NCI-H146 treated with DMSO at 0.1 percent for 48 hours (cell line): ENCODE measurements around the gene ALDH1L1.

Source experiments
- DNase-seq: peaks from one replicate; lab custom pipeline; 2025; ENCODE audit not compliant: unreplicated experiment; lab: John Stamatoyannopoulos, UW

The ALDH1L1 gene

DNA sequence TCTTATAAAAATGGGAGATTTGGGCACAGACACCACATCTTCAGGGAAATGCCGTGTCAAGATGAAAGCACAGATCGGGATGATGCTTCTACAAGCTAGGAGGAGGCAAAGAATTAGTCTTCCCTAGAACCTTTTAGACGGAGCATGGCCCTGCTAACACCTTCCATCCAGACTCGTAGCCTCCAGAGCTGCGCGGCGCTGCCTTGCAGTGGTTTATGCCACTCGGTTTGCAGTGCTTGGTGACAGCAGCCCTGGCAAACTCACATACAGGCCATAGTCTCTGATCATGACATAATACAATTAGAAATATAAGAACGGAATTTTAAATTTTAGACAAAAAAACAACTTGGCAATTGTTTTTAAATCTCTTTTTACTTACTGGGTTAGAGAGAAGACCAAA lies 59.3 kb downstream of the ALDH1L1 start:
- DNase-seq = no peak

DNA sequence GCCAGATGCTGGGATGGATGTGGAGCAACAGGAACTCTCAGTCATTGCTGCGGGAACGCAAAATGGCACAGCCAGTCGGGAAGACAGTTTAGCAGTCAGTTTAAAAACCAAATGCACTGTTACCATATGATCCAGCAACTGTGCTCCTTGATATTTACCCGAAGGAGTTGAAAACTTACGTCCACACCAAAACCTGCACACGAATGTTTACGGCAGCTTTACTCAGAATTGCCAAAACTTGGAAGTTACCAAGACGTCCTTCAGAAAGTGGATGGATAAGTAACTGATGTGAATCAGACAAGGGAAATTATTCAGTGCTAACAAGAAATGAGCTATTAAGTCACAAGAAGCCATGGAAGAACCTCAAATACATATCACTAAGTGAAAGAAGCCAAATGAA lies 60.4 kb downstream of the ALDH1L1 start:
- DNase-seq = no peak

DNA sequence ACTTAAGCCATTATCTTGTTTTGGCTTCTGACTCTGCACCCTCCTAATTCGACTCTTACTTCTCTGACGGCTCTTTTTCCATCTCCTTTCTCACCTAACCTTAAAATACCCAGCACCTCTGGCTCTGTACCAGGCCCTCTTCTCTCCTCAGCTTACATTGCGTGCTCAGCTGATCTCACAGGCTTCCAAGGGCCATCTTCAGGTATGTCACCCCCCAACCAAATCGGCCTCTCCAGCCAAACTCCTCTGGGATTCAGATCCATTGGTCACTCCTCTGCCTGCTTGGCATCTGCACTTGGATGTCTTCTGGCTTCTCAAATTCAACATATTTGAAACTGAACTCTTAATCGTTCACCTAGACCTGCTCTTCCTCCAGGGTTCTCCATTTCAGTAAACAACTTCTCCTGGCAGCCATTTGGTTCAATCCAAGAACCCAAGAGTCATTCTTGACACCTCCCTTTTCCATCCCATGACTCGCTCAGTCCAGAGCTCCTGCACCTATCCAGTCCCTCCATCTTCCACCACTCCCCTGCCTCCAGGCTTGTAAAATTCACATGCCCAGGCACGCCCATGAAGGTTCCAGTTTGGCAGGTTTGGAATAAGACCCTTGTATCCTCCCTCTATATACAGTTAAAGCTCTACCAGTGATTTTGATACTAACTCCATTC lies 61.2 kb downstream of the ALDH1L1 start:
- no peak for DNase-seq

DNA sequence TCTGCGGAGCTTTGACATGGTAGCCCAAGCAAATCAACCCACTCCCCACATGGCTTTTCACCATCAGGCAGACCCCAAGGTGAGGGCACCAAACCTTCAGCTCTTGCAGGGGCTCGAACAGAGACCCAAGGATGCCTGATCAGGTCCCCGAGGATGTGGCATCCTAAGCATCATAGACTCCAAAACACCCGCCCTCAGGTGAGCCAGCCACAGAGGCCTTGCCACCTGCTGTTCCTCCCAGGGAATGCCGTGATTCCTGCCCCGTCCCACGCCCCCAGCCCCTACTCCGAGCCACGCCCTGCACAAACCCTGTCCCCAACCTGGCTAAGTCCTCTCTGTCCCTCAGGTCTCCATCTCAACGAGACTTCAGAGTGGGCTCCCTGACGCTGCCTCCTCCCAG lies 61.8 kb downstream of the ALDH1L1 start:
- no peak for DNase-seq

DNA sequence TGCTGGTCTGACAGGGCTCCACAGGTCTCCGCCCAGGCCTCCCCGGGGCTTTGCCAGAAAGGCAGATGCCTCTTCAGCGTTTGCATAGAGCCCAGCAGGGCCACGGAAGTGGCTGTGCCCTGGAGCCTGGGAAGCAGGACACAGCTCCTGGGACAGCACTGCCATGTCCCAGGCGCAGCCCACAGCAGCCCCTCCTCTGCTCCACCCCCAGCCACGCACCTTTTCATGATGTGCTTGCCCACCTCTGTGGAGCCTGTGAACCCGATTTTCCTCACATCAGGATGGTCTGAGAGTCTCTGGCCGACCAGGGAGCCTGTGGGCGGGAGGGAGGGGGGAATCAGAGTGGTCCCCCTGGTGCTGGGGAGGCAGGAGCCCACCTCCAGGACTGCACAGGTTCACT lies 62.6 kb downstream of the ALDH1L1 start:
- DNase-seq = no peak

DNA sequence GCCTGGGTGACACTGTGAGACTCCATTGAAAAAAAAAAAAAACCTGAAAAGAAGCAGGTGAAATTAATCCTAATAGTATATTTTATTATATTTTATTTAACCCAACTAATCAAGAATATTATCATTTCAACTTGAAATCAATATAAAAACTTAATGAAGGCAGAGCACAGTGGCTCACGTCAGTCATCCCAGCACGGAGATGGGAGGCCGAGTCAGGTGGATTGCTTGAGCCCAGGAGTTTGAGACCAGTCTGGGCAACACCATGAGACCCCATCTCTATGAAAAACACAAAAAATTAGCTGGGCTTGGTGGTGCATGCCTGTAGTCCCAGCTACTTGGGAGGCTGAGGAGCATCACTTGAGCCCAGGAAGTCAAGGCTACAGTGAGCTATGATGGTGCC lies 63.2 kb downstream of the ALDH1L1 start:
- no peak for DNase-seq

DNA sequence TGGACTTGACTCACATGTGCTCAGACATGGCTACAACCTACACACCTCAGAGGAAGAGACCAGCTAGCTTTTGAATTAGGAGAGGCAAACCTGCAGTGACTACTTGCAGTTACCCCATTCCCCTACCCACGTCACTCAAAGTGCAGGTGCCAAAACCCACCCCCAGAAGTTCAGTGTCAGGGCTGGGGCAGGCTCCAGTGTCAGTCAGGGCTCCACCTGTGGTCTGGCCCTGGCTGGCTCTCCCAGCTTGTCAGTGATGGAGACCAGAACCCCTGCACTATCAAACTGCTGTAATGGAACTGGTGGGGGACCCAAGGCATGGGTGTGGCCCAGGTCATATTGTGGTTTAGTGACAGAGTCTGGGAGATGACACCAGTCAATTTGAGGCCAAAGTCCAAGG lies 63.9 kb downstream of the ALDH1L1 start:
- DNase-seq = no peak

DNA sequence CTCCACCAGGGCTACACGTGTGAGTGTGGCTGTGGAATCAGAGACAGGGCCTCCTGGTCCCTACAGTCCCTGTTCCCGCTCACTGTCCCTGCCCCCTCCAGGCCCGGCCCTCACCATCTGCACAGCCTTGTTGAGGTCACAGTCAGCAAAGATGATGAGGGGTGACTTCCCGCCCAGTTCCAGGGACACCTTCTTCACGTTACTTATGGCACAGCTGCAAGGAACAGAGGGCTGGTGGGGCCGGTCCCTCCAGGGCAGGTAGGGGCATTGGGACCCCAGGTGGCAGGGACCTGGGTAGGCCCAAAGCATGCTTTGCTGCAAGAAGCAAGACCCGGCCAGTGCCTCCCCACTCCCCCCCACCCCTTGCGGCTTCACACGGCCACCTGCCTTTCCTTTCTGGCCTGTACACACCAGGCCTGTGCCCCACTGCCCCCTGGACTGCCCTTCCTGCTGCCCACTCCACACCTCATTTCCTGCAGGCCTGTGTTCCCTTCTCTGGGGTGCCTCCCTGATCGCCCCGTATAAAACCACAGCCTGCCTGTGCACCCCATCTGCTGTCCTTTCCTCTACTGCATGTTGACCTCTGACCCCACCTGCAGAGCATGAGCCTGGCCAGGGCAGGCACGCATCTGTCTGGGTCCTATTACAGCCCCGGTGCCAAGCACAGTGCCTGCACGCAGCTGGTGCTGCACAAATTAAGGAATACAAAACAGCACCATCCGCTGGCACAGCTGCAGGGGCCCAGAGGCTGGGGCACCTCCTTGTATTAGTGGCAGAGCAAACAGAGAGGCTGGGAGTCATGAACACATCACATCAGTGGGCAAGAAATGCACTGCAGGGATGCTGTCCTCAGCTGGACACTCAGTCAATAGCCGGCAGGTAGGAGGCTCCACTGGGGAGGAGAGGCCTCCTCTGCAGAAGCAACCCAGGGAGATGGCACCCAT lies 65.7 kb downstream of the ALDH1L1 start:
- DNase-seq = no peak

DNA sequence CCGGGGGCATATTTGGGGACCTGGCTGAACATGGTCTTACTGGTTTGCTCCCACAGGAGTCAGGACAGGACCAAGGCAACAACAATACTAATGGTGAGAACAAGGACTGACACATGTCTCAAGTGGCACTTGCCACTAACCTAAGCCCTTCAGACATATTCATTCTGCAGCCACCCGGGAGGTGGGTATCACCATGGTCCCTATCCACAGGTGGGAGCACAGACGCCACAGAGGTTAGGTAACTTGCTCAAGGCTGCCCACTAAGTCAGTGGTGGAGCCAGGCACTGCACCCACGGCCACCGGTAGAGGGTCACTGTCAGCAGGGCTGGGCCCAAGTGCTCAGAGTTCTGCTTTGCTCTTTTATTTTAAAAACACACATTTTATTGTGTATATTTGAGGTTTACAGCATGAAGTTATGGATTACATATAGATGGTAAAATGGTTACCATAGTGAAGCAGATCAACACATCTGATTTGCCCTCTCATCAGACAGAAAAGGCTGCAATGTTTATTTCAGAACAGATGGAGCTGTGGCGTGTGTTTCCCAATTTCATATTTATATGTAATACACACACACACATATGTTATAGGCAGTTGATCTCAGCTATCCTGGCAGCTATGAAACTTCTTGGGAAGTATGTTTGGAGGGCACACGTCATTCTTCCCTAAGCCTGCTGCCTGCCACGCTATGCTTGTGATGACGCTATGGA lies 66.5 kb downstream of the ALDH1L1 start:
- DNase-seq = no peak

DNA sequence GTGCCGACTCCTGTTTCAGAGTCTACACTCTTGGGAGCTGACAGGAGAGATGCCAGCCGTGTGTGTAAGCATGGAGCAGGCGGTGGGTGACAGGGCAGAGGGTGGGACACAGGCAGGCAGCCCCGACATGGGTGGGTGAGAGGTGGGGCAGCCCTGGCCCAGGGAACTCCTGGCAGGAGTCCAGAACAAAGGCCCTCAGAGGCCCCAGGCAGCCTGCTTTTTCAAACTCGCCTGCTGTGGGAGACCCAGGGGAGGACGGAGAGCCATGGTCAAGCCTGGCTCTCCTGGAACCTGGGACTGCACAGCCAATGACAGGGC lies 67.2 kb downstream of the ALDH1L1 start:
- DNase-seq = no peak

DNA sequence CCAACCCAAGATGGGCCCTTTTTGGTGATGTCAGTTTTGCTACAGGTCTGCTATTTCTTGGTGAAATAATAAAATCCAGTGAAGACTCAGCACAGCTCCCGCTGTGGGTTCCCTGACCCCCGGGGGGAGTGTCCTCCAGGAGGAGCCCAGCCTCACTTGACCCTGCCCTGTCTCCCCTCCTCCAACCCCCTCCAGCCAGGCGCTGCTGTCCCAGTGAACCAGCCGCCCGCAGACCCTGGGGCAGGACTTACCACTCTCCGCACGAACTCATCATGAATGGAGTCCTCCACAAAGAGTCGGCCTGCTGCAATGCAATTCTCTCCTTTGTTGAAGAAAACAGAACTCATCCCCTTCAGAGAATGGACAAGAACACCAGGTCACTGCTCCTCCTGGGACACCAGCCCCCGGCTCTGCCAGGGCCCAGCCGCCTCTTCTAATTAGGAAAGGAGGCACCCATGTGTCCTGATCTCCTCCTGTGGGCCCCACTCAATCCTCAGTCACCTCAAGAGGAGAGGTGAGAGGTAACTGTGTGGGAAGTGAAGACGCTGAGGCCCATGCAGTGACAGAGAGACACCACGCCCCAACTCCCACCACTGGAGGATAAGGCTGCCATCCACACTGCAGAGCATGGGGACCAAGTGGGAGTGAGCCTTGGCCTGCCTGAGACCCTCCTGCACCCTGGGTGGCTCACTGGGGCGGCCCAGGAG lies 67.7 kb downstream of the ALDH1L1 start:
- DNase-seq = no peak

DNA sequence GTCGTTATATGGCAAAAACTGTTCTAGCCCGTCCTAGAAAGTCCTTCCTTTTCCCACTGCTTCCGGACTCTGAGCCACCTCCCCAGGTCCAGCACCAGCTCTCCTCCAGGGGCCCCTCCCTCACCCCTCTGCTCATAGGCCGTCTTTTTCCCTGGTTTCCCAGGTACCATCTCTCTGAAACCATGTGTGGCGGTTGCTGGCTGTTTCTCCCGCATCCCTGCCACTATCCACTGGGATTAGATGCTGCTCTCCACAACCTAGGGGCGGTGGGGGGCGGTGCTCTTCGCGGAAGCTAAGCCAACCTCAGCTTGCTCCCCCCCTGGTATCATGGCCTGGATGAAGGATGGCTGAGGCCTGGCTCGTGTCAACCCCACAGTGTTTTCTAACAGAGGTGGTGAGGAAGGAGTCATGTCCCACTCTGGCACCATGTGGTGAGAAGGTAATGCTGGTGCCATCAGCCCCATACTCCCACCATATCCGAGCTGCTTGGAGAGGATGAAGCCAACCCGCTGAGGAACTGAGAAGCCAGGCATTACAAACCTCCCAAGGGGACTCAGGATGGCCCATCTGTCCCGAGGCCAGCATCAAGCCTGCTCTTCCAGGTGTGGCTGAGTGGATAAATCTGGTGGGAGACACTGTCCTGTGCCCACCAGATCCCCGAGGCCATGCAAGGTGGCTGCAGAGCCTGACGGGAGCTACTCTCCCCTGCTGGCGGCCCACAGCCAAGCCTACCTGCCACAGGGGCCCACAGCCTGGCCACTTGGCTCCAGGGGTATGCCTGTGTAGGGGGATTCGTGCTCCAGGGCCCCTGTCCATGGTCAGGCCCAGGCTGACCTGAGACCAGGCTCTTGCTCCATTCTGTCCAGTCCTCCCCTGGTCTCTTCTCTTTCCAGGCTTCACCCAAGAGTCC lies 68.6 kb downstream of the ALDH1L1 start:
- DNase-seq = no peak

DNA sequence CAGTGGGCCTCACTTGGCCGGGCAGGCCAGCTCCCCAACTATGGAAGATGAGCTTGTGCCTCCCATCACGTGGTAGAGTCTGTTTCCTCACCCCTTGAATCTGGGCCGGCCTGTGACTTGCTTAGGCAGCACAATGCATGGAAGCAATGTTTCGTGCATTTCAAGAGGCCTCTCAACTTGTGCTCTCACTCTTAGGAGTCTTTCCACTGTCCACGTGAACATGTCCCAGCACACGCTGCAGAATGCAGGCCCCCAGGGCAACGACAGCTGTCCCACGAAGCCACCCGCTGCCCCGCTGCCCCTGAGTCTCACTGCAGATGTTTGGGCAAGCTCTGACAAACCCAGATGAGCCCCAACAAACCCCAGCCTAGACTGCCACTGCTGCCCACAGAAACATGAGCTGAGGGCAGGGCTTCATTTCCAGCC lies 69.2 kb downstream of the ALDH1L1 start:
- DNase-seq = no peak

DNA sequence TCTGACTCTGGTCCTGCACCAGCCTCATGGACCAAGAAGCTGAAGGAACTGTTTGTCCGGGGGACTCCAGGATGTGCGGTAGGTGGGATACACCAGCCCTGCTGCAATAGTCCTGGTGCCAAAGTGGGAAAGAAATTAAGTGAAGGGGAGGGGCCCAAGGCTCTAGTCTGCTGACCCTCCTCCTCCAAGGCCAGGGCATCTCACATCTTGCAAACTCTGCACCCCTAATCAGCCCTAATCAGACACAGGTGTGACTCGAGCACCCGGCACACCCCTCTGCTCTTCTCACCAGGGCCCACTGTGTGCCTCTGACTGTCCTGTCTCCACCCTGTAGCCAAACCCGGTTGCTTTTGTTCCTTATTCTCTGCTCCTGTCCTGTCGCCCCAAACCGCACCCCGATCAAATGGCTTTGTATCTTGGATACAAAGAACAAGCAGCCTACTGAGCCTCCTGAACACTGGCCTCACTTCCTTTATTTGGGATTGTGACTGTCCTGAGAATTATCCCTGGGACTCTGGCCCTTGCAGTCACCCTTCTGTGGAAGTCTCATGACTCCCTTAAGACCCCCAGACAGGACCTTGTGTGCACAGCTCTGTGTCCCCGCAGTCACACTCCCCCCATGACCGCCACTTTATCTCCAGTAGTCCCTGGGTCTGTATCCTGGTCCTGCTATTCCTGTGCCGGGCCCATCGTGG lies 69.8 kb downstream of the ALDH1L1 start:
- no peak for DNase-seq

DNA sequence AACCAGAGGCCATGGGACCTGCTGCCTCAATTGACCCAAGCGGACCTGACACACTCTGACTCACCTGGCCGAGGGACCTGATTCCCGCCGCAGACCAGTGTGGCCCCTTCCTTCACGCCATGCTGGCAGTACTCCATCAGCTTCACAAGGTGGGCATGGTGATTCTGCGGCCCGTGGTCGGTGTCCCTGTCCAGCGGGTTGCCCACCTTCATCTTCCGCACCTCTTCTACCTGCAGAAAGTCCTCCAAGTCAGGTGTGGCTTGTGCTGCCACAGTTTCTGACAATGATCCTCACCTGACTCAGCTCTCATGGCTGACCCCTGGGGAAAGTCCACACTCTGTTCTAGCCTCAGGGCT lies 70.5 kb downstream of the ALDH1L1 start:
- DNase-seq = no peak

DNA sequence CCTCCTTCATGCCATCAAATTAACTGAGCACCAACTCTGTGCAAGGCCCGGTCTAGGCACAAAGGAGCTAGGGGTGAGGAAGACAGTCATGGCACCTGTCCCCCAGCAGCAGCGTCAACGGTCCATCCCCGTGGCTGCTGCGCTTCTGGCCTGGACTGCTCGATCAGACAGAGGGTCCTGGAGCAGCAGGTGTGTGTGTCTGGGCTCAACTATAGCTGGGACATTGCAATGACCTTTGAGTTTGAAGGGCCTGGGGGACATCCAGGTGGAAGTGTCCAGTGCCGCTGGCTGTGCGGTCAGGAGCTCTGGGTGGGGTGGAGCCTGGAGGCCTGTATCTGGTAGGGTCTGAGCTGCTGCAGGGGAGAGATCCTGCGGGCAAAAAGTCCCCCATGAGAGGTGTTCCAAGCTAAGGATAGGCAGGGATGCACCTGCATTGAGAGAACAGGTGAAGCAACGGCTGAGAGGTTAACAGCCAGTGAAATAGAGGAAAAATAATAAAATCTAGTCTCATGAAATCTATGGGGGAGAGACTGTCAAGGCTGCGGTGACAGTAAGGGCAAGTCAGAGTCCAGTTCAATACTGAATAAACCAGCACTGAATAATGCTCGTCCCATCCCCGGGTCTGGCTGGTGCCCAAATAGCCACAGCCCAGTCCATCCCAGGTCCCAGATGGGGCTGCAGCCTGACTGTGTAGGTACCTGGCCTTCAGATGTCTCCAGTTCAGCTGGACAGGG lies 71.1 kb downstream of the ALDH1L1 start:
- DNase-seq = no peak

DNA sequence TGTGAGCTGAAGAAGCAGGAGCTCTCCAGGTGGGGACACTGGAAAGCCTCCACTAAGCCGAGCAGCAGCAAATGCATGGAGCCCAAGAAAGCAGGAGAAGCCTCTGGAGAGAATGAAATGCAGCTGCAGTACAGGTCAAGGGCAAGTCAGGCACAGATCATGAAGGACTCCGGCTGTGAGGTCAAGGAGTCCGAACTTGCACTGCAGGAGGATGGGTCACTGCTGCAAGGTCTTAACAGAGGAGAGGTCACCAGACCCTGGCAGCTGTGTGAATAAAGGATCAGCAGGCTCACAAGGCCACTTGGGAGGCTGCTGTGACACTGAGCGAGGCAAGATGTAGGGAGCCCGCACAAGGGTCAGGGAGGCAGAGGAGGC lies 71.7 kb downstream of the ALDH1L1 start:
- no peak for DNase-seq

DNA sequence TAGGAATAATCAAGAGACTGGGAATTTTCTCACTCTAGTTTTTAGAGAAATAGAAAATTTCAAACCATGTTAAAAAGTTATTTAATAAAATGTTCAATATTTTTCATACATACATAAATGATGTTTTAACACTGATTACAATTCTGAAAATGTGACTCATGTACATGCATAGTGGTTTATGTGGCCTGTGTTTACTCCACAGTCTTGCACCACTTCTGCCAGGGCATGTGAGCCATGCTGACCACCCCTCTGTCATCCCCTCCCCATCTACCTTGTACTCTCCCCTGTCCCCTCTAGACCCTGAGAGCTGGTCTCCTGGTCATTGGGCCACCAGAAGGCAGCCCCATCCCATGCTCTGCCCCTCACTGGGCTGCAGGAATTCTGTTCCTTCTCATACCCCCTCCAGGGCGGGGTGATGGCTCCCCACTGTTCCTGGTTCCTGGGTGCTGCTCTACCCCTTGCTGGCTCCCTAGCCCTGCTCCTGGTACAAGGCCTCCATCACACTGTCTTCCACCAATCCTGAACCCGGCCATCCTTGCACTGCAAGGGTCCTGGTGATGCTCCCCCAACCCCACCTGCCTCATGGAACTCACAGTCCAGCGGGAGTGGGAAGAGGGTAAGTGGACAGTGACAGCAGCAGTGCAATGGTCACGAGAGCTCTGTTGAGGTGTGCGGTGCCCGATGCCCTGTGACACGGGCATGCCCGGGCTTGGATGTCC lies 72.3 kb downstream of the ALDH1L1 start:
- DNase-seq = no peak
